NCI-H748 (cell line): Measurements from ENCODE around the gene PCDHA3.
"Not testable (repeated sequence)": the region's sequence is repeated elsewhere in the genome, so short reads cannot be mapped to it uniquely, and the experiment has no call there.

Experiments used
- DNase-seq: peaks from one replicate; lab custom pipeline; 2025; ENCODE audit not compliant: unreplicated experiment; lab: John Stamatoyannopoulos, UW

PCDHA3 gene

GRCh38 chr5:140800816-140801493 is at the start of gene PCDHA3:
Gene PCDHA3, plus strand, starts transcription at chr5:140801057.
- DNase-seq: no peak

GRCh38 chr5:140753561-140753960 is 47.3 kb upstream of the PCDHA3 start:
- no peak for DNase-seq

GRCh38 chr5:140764177-140764973 is 36.5 kb upstream of the PCDHA3 start:
- no peak for DNase-seq

GRCh38 chr5:140767444-140767843 is 33.4 kb upstream of the PCDHA3 start:
- DNase-seq: no peak

GRCh38 chr5:140780512-140780911 is 20.3 kb upstream of the PCDHA3 start:
- DNase-seq: no peak

- peak; percentile 86 for DNase-seq
Observed at GRCh38 chr5:140785905-140786686, 14.8 kb upstream of the PCDHA3 start, which contains the start of gene PCDHA1. Gene PCDHA1, plus strand, starts transcription at chr5:140786140.

GRCh38 chr5:140787422-140787821 is 13.4 kb upstream of the PCDHA3 start:
- not testable (repeated sequence) for DNase-seq

- not testable (repeated sequence) for DNase-seq
Observed at GRCh38 chr5:140787849-140788504, 12.9 kb upstream of the PCDHA3 start.

GRCh38 chr5:140791089-140791488 is 9.8 kb upstream of the PCDHA3 start:
- DNase-seq: no peak

GRCh38 chr5:140794595-140795258 is 6.1 kb upstream of the PCDHA3 start, which contains the start of gene PCDHA2:
Gene PCDHA2, plus strand, starts transcription at chr5:140794852.
- DNase-seq: peak; percentile 92

GRCh38 chr5:140795259-140795641 is 5.6 kb upstream of the PCDHA3 start:
- DNase-seq: peak; percentile 96

- not testable (repeated sequence) for DNase-seq
Observed at GRCh38 chr5:140796072-140796717, 4.7 kb upstream of the PCDHA3 start.

GRCh38 chr5:140796718-140797095 is 4.2 kb upstream of the PCDHA3 start:
- no peak for DNase-seq

GRCh38 chr5:140801494-140801841 is 611 bp downstream of the PCDHA3 start:
- no peak for DNase-seq

- not testable (repeated sequence) for DNase-seq
Observed at GRCh38 chr5:140802381-140802780, 1.5 kb downstream of the PCDHA3 start.

GRCh38 chr5:140802781-140803271 is 2.0 kb downstream of the PCDHA3 start:
- no peak for DNase-seq

- DNase-seq: peak; percentile 90
Observed at GRCh38 chr5:140806834-140807775, 6.2 kb downstream of the PCDHA3 start, which contains the start of gene PCDHA4. Gene PCDHA4, plus strand, starts transcription at chr5:140807068.

- DNase-seq: not testable (repeated sequence)
Observed at GRCh38 chr5:140808241-140808888, 7.5 kb downstream of the PCDHA3 start.
